Uterus (tissue), 2 donors: ENCODE results near the gene MYZAP.

ENCODE experiments used
- POLR2A ChIP-seq, 2 donors: fragments of 450-650 bp; IDR thresholded peaks; one replicate each; pipeline ENCODE4 v1.6.1; 2016; ENCODE audit warnings: antibody characterized with exemption in 2 of 2, mild to moderate bottlenecking in 1 of 2, moderate library complexity in 1 of 2
- TF ChIP-seq, protein P1 (sequence below), 4 experiments: fragments of 200-600 bp in 2 of 4; fragments of 450-650 bp in 2 of 4; sonication (generic) in 2 of 4; IDR thresholded peaks; one replicate each; pipeline ENCODE4 v1.5.1; 2016 to 2019; ENCODE audit warnings: antibody characterized with exemption in 4 of 4, mild to moderate bottlenecking in 2 of 4, moderate library complexity in 1 of 4

DNA sequence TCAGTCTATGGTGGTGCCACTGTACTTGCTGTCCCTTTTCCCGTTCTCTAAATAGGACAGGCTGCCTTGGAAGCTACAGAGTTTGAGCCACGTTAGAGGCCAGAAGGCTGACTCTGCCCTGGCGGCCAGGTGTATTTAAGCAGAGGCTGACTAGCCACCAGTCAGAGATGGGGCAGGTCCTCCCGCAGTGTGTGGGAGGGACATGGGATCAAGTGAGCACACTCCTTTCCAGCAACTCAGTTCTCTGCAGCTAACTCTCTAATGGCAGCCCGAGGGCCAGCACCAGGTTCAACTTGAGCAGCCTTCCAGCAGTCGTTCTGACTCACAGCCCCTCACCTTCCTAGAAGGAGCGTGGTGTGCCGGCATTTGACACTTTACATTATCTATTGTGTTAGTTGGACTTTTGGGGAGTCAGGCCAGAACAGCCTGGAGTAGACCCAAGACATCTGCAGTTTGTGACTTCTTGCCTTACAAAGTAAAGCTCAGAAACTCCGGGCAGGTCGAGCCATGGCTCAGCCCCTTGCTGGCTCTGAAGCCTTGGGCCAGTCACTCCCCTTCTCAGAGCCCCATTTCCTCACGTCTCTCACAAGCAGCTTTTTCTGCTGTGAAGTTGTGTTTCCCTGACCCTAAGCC, 46.7 kb upstream of the MYZAP start:
- TF ChIP-seq, protein P1, sequence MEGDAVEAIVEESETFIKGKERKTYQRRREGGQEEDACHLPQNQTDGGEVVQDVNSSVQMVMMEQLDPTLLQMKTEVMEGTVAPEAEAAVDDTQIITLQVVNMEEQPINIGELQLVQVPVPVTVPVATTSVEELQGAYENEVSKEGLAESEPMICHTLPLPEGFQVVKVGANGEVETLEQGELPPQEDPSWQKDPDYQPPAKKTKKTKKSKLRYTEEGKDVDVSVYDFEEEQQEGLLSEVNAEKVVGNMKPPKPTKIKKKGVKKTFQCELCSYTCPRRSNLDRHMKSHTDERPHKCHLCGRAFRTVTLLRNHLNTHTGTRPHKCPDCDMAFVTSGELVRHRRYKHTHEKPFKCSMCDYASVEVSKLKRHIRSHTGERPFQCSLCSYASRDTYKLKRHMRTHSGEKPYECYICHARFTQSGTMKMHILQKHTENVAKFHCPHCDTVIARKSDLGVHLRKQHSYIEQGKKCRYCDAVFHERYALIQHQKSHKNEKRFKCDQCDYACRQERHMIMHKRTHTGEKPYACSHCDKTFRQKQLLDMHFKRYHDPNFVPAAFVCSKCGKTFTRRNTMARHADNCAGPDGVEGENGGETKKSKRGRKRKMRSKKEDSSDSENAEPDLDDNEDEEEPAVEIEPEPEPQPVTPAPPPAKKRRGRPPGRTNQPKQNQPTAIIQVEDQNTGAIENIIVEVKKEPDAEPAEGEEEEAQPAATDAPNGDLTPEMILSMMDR (IDR thresholded peaks at IDR 0.05): no peak
- no peak for TF ChIP-seq POLR2A (IDR thresholded peaks at IDR 0.05)
